Type B pancreatic cell (in vitro differentiated cells): Measurements from ENCODE around the gene TBC1D19. TPM values are rescaled to one million over a fixed set of nuclear protein-coding genes. Genes with fewer than 3 reads are reported as not detected.
"Not testable (repeated sequence)": the region's sequence is repeated elsewhere in the genome, so short reads cannot be mapped to it uniquely, and the experiment has no call there.

Source experiments
- DNase-seq: peaks from one replicate; pipeline ENCODE4 v3.0.0; 2021; ENCODE audit warnings: mixed read lengths; ENCODE audit not compliant: unreplicated experiment; ENCODE audit errors: extremely low spot score
- H3K27ac Mint-ChIP-seq: 2 replicates; pipeline ENCODE4 v1.8.0; 2021; ENCODE audit warnings: mild to moderate bottlenecking, mixed read lengths
- H3K27me3 Mint-ChIP-seq: 2 replicates; pipeline ENCODE4 v1.8.0; 2021; ENCODE audit warnings: mixed read lengths
- H3K36me3 Mint-ChIP-seq: 2 replicates; pipeline ENCODE4 v1.8.0; 2021; ENCODE audit warnings: mixed read lengths
- H3K4me1 Mint-ChIP-seq: one replicate; pipeline ENCODE4 v1.8.0; 2021; ENCODE audit warnings: mixed read lengths; ENCODE audit not compliant: unreplicated experiment
- H3K4me3 Mint-ChIP-seq: 2 replicates; pipeline ENCODE4 v1.8.0; 2021; ENCODE audit warnings: mild to moderate bottlenecking, mixed read lengths
- H3K9me3 Mint-ChIP-seq: 2 replicates; pipeline ENCODE4 v1.8.0; 2021; ENCODE audit warnings: mixed read lengths
- CTCF ChIP-seq: fragments of 200-600 bp; sonication (generic); conservative IDR thresholded peaks from 2 replicates; pipeline ENCODE4 v1.5.0; 2021; ENCODE audit warnings: antibody characterized with exemption, mild to moderate bottlenecking
- total RNA-seq: library from RNA; stranded (reverse); gene quantifications from 2 replicates; pipeline ENCODE4 v1.2.1, GENCODE V29; 2021; ENCODE audit warnings: low replicate concordance

Gene TBC1D19
- total RNA-seq, 1 donor from 2014 or later = 11.8 TPM

GRCh38 chr4:26632916-26633315 is 49.0 kb downstream of the TBC1D19 start:
- Mint-ChIP-seq H3K27me3 (no peaks in the 10 kb centered on the region), H3K4me3 (no peak overlapping the region), H3K4me1 (no peaks in the 10 kb centered on the region), H3K9me3 (no peaks in the 10 kb centered on the region), H3K36me3 (peaks cover 24% of the 10 kb centered on the region), H3K27ac (no peak overlapping the region)
- no peak for TF ChIP-seq CTCF
- DNase-seq = no peak

GRCh38 chr4:26634237-26634636 is 50.4 kb downstream of the TBC1D19 start:
- Mint-ChIP-seq H3K36me3 (peaks cover 23% of the 10 kb centered on the region), H3K27me3 (no peaks in the 10 kb centered on the region), H3K27ac (no peak overlapping the region), H3K4me3 (no peak overlapping the region), H3K9me3 (no peaks in the 10 kb centered on the region), H3K4me1 (no peaks in the 10 kb centered on the region)
- DNase-seq = no peak
- no peak for TF ChIP-seq CTCF

- no peak for TF ChIP-seq CTCF
These were observed 52.6 kb downstream of the TBC1D19 start for GRCh38 chr4:26636458-26636857.

GRCh38 chr4:26640639-26641038 is 56.8 kb downstream of the TBC1D19 start:
- H3K36me3 Mint-ChIP-seq = peaks cover 42% of the 10 kb centered on the region
- H3K27ac Mint-ChIP-seq, H3K9me3 Mint-ChIP-seq, H3K4me3 Mint-ChIP-seq, DNase-seq, H3K27me3 Mint-ChIP-seq, H3K4me1 Mint-ChIP-seq: not testable (repeated sequence)

More at GRCh38 chr4:26636458-26636857, 52.6 kb downstream of the TBC1D19 start:
- H3K4me3 Mint-ChIP-seq = no peak overlapping the region
- H3K4me1 Mint-ChIP-seq = no peaks in the 10 kb centered on the region
- DNase-seq = no peak
- H3K27ac Mint-ChIP-seq = no peak overlapping the region
- H3K27me3 Mint-ChIP-seq = no peaks in the 10 kb centered on the region
- H3K36me3 Mint-ChIP-seq = peaks cover 23% of the 10 kb centered on the region
- peaks cover under 1% of the 10 kb centered on the region for H3K9me3 Mint-ChIP-seq

GRCh38 chr4:26647523-26648224 is 63.8 kb downstream of the TBC1D19 start:
- H3K4me1 Mint-ChIP-seq = no peaks in the 10 kb centered on the region
- no peak for DNase-seq
- no peak overlapping the region for H3K4me3 Mint-ChIP-seq
- peaks cover 39% of the 10 kb centered on the region for H3K36me3 Mint-ChIP-seq
- no peaks in the 10 kb centered on the region for H3K27me3 Mint-ChIP-seq
- H3K9me3 Mint-ChIP-seq = no peaks in the 10 kb centered on the region
- H3K27ac Mint-ChIP-seq = no peak overlapping the region
- no peak for TF ChIP-seq CTCF

- H3K36me3 Mint-ChIP-seq = peaks cover 37% of the 10 kb centered on the region
- H3K9me3 Mint-ChIP-seq = no peaks in the 10 kb centered on the region
- H3K4me1 Mint-ChIP-seq = no peaks in the 10 kb centered on the region
- H3K27me3 Mint-ChIP-seq = no peaks in the 10 kb centered on the region
- no peak overlapping the region for H3K4me3 Mint-ChIP-seq
- no peak for TF ChIP-seq CTCF
- H3K27ac Mint-ChIP-seq = no peak overlapping the region
- DNase-seq = no peak
These were observed 64.4 kb downstream of the TBC1D19 start for GRCh38 chr4:26648260-26648659.
